Skeletal muscle tissue (tissue), 4 donors: Measurements from ENCODE around the gene B4GALNT2. TPM values are rescaled to one million over a fixed set of nuclear protein-coding genes. Genes with fewer than 3 reads are reported as not detected.
"Not testable (repeated sequence)": the region's sequence is repeated elsewhere in the genome, so short reads cannot be mapped to it uniquely, and the experiment has no call there.

Experiments
- H3K27ac ChIP-seq: one replicate; pipeline ENCODE4 v1.7.0; 2013; ENCODE audit warnings: mild to moderate bottlenecking, low read depth, low read length, inconsistent platforms
- H3K27me3 ChIP-seq, 3 donors: one replicate each; pipeline ENCODE4 v1.7.0; 2013; ENCODE audit warnings: low read length in 3 of 3; ENCODE audit not compliant: control insufficient read depth in 3 of 3, insufficient read depth in 3 of 3
- H3K36me3 ChIP-seq, 3 donors: one replicate each; pipeline ENCODE4 v1.7.0; 2013; ENCODE audit warnings: low read length in 3 of 3; ENCODE audit not compliant: control insufficient read depth in 3 of 3, insufficient read depth in 3 of 3
- H3K4me1 ChIP-seq, 3 donors: one replicate each; pipeline ENCODE4 v1.7.0; 2013; ENCODE audit warnings: low read length in 3 of 3, mild to moderate bottlenecking in 3 of 3; ENCODE audit not compliant: control insufficient read depth in 3 of 3, insufficient read depth in 3 of 3
- H3K4me3 ChIP-seq, 3 donors: one replicate each; pipeline ENCODE4 v1.7.0; 2013; ENCODE audit warnings: low read length in 3 of 3
- H3K9ac ChIP-seq, 3 donors: one replicate each; pipeline ENCODE4 v1.7.0; 2013; ENCODE audit warnings: low read length in 3 of 3, mild to moderate bottlenecking in 3 of 3, moderate library complexity in 2 of 3, low read depth in 1 of 3
- H3K9me3 ChIP-seq, 3 donors: one replicate each; pipeline ENCODE4 v1.7.0; 2013; ENCODE audit warnings: low read length in 3 of 3; ENCODE audit not compliant: control insufficient read depth in 3 of 3
- total RNA-seq: library from RNA; depleted of rRNA; stranded (reverse); fragments of >200 nt; gene quantifications from one replicate; pipeline ENCODE4 v1.2.3, GENCODE V29; 2014
- donor health status: Osteomylitis.

B4GALNT2 gene, protein sequence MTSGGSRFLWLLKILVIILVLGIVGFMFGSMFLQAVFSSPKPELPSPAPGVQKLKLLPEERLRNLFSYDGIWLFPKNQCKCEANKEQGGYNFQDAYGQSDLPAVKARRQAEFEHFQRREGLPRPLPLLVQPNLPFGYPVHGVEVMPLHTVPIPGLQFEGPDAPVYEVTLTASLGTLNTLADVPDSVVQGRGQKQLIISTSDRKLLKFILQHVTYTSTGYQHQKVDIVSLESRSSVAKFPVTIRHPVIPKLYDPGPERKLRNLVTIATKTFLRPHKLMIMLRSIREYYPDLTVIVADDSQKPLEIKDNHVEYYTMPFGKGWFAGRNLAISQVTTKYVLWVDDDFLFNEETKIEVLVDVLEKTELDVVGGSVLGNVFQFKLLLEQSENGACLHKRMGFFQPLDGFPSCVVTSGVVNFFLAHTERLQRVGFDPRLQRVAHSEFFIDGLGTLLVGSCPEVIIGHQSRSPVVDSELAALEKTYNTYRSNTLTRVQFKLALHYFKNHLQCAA
- total RNA-seq = not detected

DNA sequence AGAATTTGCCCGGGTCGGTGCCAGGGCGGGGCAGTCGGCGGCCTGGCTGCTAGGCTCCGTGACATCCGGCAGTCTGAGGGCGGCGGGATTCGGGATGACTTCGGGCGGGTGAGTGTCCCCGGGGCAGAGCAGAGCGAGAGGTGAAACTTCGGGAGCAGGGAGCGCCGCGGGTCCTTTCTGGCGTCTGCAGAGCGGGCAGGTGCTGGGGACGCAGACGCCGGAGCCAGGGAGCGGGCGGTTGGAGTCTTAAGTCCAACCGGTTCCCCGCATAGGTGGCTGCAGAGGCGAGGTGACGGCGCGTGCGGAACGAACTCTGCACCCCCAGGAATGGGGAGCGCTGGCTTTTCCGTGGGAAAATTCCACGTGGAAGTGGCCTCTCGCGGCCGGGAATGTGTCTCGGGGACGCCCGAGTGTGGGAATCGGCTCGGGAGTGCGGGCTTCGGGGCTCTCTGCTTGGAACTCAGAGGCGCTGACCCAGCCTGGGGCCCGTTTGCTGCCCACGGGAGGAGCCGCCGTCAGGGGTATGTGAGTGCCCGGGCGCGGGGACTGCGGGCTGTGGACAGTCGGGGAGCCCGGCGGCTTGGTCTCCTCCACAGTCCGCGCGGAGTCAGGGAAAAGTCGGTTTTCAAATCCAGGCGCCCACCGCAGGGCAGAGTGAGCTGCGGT lies at the start of gene B4GALNT2:
TSS of gene B4GALNT2 (plus strand) at position 71 of the 666 bp plus-strand sequence. CDS start at position 95, 24 bp downstream.
- Histone ChIP-seq H3K27ac (no peak within 1 kb of the TSS), H3K27me3 (peaks cover 37 to 52% (median 40%) of the 10 kb centered on the region in 3 donors), H3K9me3 (no peaks in the 10 kb centered on the region), H3K4me3 (peak within 1 kb of the TSS in 2 of 3 donors; percentile 14 to 22), H3K36me3 (no peaks in the 10 kb centered on the region), H3K4me1 (peaks cover 0 to 5% (median 0%) of the 10 kb centered on the region in 3 donors), H3K9ac (peak within 1 kb of the TSS in 1 of 3 donors; percentile 33)

DNA sequence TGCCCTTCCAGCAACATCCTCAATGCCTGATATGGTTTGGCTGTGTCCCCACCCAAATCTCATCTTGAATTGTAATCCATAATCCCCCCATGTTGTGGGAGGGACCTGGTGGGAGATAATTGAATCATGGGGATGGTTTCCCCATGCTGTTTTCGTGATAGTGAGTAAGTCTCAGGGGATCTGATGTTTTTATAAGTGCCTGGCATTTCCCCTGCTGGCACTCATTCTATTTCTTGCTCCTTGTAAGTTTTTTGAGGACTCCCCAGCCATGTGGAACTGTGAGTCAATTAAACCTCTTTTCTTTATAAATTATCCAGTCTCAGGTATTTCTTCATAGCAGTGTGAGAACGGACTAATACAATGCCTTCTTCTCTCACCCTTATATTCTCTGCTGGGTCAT lies 47.5 kb upstream of the B4GALNT2 start:
- not testable (repeated sequence) for H3K36me3 ChIP-seq, H3K4me3 ChIP-seq, H3K4me1 ChIP-seq, H3K9ac ChIP-seq, H3K9me3 ChIP-seq, H3K27ac ChIP-seq
- peaks cover 17 to 24% (median 19%) of the 10 kb centered on the region in 3 donors for H3K27me3 ChIP-seq

DNA sequence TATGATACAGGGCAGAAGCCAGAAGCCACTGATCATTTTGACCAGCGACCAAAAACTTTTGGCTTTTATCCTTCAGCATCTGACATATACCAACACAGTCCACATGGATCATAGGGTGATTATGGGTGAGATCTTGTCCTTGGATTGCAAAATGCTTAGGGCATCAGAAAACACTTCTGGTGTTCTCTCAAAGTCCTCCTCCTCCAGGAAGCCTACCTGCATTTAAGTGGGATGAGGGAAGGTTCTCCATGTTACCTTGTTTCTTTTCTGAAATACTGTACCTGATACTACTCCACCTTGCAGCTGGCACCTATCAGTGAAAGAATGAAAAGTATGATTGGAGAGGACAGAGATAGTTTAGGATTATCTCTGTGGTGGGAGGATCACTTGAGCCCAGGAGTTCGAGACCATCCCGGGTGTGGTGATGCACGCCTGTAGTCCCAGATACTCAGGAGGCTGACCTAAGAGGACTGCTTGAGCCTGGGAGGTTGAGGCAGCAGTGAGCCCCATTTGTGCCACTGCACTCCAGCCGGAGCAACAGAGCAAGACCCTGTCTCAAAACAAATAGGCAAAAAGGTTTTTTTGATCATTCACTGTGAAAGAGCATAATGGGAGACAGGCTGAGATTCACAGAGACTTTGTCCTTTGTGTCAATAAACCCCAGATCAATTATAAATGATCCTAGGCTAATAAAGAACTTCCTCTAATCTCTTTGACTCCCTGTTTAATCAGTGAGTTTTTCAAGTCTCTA lies 46.8 kb upstream of the B4GALNT2 start:
- H3K4me1 ChIP-seq = no peaks in the 10 kb centered on the region
- peaks cover 0 to under 1% (median 0%) of the 10 kb centered on the region in 3 donors for H3K9me3 ChIP-seq
- H3K9ac ChIP-seq = no peak overlapping the region
- no peak overlapping the region for H3K4me3 ChIP-seq
- no peak overlapping the region for H3K27ac ChIP-seq
- peaks cover 17 to 24% (median 20%) of the 10 kb centered on the region in 3 donors for H3K27me3 ChIP-seq
- no peaks in the 10 kb centered on the region for H3K36me3 ChIP-seq

DNA sequence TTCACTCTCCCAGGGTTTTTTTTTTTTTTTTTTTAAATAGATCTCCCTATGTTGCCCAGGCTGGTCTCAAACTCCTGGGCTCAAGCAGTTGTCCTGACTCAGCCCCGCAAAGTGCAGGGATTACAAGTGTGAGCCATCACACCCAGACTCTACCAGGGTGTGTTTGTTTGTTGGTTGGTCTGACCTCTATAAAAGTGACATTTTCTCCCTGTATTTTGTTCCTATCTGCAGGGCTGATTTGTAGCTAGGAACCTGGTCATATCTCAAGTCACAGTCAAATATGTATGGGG lies 46.3 kb upstream of the B4GALNT2 start:
- no peaks in the 10 kb centered on the region for H3K4me1 ChIP-seq
- no peak overlapping the region for H3K27ac ChIP-seq
- H3K27me3 ChIP-seq = peaks cover 17 to 24% (median 23%) of the 10 kb centered on the region in 3 donors
- H3K9ac ChIP-seq = no peak overlapping the region
- peaks cover 0 to 2% (median 0%) of the 10 kb centered on the region in 3 donors for H3K9me3 ChIP-seq
- H3K4me3 ChIP-seq = no peak overlapping the region
- H3K36me3 ChIP-seq = no peaks in the 10 kb centered on the region

DNA sequence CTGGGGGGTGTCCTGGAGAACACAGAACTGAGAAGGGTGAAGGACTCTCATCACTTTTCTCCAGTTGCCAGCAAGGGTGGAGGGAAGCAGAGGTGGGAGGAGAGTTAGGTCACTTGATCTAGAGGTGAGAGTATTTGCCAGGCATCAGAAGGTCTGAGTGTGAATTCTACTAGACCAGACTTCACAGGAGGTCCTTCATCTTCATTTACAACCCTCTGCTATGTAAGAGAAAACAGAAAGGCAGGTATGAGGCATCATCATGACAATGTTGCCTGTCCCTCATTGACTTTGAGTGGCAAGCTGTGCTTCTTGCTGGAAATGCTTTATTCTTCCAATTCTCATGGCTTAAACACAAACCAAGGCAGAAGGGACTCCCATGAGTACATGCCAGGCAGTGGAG lies 45.9 kb upstream of the B4GALNT2 start:
- H3K4me1 ChIP-seq = no peaks in the 10 kb centered on the region
- no peak overlapping the region for H3K9ac ChIP-seq
- H3K27me3 ChIP-seq = peaks cover 17 to 25% (median 24%) of the 10 kb centered on the region in 3 donors
- no peak overlapping the region for H3K27ac ChIP-seq
- H3K4me3 ChIP-seq = no peak overlapping the region
- H3K9me3 ChIP-seq = peaks cover 0 to 2% (median 0%) of the 10 kb centered on the region in 3 donors
- H3K36me3 ChIP-seq = no peaks in the 10 kb centered on the region

DNA sequence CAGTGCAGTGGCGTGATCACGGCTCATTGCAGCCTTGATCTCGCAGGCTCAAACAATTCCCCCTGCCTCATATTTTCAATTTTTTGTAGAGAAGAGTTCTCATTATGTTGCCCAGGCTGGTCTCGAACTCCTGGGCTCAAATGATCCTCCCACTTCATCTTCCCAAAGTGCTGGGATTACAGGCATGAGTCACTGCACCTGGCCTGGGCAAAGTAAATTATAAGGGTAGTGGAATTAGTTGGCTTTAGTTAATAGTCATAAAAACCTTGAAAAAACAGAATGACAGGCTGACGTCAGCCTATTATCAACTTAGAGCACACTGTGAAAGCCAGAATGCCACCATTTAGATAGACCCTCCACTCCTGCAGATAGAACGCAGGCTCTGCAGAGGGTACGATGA lies 43.5 kb upstream of the B4GALNT2 start:
- Histone ChIP-seq H3K9me3 (peaks cover 0 to 2% (median 0%) of the 10 kb centered on the region in 3 donors), H3K27ac (no peak overlapping the region), H3K4me1 (no peaks in the 10 kb centered on the region), H3K36me3 (no peaks in the 10 kb centered on the region), H3K27me3 (peaks cover 13 to 29% (median 19%) of the 10 kb centered on the region in 3 donors), H3K9ac (no peak overlapping the region), H3K4me3 (no peak overlapping the region)

DNA sequence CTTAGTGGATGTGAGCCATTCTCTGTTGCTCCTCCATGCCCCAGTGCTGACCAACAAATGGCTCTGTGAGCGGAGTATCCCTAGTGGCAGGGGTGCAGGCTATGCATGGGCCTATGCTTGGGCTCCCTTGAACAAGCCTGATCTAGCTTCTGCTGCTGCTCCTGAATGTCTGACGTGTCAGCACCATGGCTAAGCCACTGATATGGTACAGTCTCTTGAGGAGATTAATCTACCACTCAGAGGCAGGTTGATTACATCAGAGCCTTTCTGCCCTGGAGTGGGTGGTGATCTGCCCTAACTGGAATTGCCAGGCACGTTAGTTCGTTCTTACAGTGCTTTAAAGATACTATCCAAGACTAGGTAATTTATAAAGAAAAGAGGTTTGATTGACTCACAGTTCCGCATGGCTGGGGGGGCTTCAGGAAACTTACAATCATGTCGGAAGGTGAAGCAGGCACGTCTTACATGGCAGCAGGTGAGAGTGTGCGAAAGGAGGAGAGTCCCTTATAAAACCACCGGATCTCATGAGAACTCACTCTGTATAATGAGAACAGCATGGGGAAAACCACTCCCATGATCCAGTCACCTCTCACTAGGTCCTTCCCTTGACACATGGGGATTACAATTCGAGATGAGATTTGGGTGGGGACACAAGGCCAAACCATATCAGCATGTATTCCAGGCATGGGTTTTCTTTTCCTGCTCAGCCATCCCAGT lies 41.5 kb upstream of the B4GALNT2 start:
- H3K4me3 ChIP-seq = no peak overlapping the region
- H3K36me3 ChIP-seq = no peaks in the 10 kb centered on the region
- no peak overlapping the region for H3K27ac ChIP-seq
- peaks cover 0 to 2% (median 0%) of the 10 kb centered on the region in 3 donors for H3K9me3 ChIP-seq
- no peak overlapping the region for H3K9ac ChIP-seq
- H3K27me3 ChIP-seq = peaks cover 8 to 29% (median 12%) of the 10 kb centered on the region in 3 donors
- no peaks in the 10 kb centered on the region for H3K4me1 ChIP-seq

DNA sequence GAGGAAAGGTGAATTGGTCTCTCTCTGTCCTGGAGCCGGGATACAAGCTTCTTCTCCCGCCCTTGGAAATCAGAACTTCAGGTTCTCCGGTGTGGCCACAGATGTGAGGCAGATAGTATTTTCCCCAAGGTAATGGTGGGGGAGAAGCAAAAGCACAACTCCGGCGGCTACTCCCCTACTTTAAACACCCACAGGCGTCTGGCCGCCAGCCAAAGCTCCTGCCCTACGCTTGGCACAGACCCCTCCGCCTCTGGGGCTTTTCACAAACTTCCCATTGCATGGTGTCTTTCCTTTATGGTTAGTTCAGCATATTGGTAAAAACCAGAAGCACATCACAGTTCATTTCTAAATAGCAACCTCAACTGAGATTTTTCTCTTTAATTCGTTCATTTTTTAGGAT lies 39.4 kb upstream of the B4GALNT2 start:
- H3K9ac ChIP-seq = no peak overlapping the region
- H3K27me3 ChIP-seq = peaks cover 6 to 15% (median 10%) of the 10 kb centered on the region in 3 donors
- H3K4me1 ChIP-seq = no peaks in the 10 kb centered on the region
- H3K9me3 ChIP-seq = peaks cover 0 to 2% (median 0%) of the 10 kb centered on the region in 3 donors
- H3K4me3 ChIP-seq = no peak overlapping the region
- H3K27ac ChIP-seq = no peak overlapping the region
- H3K36me3 ChIP-seq = no peaks in the 10 kb centered on the region

DNA sequence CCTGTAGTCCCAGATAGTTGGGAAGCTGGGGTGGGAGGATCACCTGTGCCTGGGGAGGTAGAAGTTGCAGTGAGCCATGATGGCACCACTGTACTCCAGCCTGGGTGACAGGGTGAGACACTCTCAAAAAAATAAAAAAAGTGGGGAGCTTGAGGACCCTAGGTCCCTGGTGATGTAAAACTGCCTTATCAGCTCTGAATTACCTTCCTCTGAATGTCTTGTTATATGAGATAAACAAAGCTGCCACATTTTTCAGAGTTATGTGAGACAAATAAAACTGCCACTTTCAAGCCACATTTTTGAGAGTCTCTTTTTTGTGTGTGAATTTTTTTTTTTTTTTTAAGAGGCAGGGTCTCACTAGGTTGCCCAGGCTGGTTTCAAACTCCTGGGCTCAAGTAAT lies 32.0 kb upstream of the B4GALNT2 start:
- Histone ChIP-seq H3K36me3 (no peaks in the 10 kb centered on the region), H3K27ac (no peak overlapping the region), H3K27me3 (peaks cover 0 to 16% (median 9%) of the 10 kb centered on the region in 3 donors), H3K4me3 (no peak overlapping the region), H3K9me3 (no peaks in the 10 kb centered on the region), H3K9ac (no peak overlapping the region), H3K4me1 (no peaks in the 10 kb centered on the region)
